ENCODE results near the gene MRPL57.

- no peak for TF ChIP-seq SP2 (IDR thresholded peaks at IDR 0.05; ENCODE audit: low read length)
- TF ChIP-seq ZNF274 (IDR thresholded peaks at IDR 0.05; ENCODE audit: borderline replicate concordance, extremely low read depth, low read length): no peak
- no peak for TF ChIP-seq POLR2AphosphoS5 (IDR thresholded peaks at IDR 0.05; ENCODE audit: low read depth, low read length)
- no peak for TF ChIP-seq CTCF (IDR thresholded peaks at IDR 0.05; ENCODE audit: control extremely low read depth in 1 of 3, insufficient read depth in 1 of 3, low read depth in 1 of 3, low read length in 3 of 3)
Observed at GRCh38 chr13:21133077-21133476, 43.4 kb upstream of the MRPL57 start.

All from H1 (cell line).